IMR-90 (cell line): ENCODE data around the gene PACSIN3. TPM values are rescaled to one million over a fixed set of nuclear protein-coding genes. Genes with fewer than 3 reads are reported as not detected.

ENCODE experiments used
- ATAC-seq: fragments of 200-7000 bp; cut with Tn5 transposase; 2 replicates; pipeline ENCODE4 v1.9.1; 2020; ENCODE audit warnings: low read depth, mild to moderate bottlenecking, moderate library complexity
- BruUV-seq: library from RNA; stranded (reverse); fragments of 400-500 nt; replicated peaks from 2 replicates; lab custom pipeline; 2021; lab: Mats Ljungman, UMichigan
- CTCF ChIA-PET: fragments of 300-600 bp; formaldehyde crosslinking; extraction: SDS; loops from one replicate; lab custom pipeline; 2021; ENCODE audit warnings: antibody characterized with exemption; lab: Yijun Ruan, JAX
- POLR2A ChIA-PET: fragments of 300-600 bp; sonication (Branson Sonifier 250); formaldehyde crosslinking; loops from one replicate; lab custom pipeline; 2022; ENCODE audit warnings: antibody characterized with exemption; ENCODE audit not compliant: unreplicated experiment; lab: Charles Lee
- DNase-seq: peaks from one replicate; pipeline ENCODE4 v3.0.0; 2013
- H2AFZ ChIP-seq: replicated peaks from 2 replicates; pipeline ENCODE3; 2013; ENCODE audit warnings: low read length, mild to moderate bottlenecking; ENCODE audit not compliant: poor library complexity
- H2AK5ac ChIP-seq: 2 replicates; pipeline ENCODE4 v1.6.1; 2013; ENCODE audit warnings: low read depth, low read length, inconsistent platforms
- H2AK9ac ChIP-seq: replicated peaks from 2 replicates; pipeline ENCODE3; 2013; ENCODE audit warnings: mild to moderate bottlenecking, low read depth, low read length, moderate library complexity; ENCODE audit not compliant: poor library complexity
- H2BK120ac ChIP-seq: 2 replicates; pipeline ENCODE4 v1.6.1; 2013; ENCODE audit warnings: low read depth, low read length, inconsistent platforms
- H2BK15ac ChIP-seq: 3 replicates; pipeline ENCODE4 v1.6.1; 2013; ENCODE audit warnings: low read depth, low read length, inconsistent platforms
- H2BK20ac ChIP-seq: 2 replicates; pipeline ENCODE4 v1.6.1; 2013; ENCODE audit warnings: low read depth, mild to moderate bottlenecking, inconsistent platforms, low read length, moderate library complexity
- H2BK5ac ChIP-seq: 2 replicates; pipeline ENCODE4 v1.6.1; 2013; ENCODE audit warnings: mild to moderate bottlenecking, low read depth, low read length, inconsistent platforms; ENCODE audit not compliant: poor library complexity, severe bottlenecking
- H3K14ac ChIP-seq: replicated peaks from 2 replicates; pipeline ENCODE4 v1.6.1; 2013; ENCODE audit warnings: low read depth, low read length, inconsistent platforms
- H3K18ac ChIP-seq: 2 replicates; pipeline ENCODE4 v1.6.1; 2013; ENCODE audit warnings: low read depth, low read length, control low read depth
- H3K23ac ChIP-seq: 2 replicates; pipeline ENCODE4 v1.6.1; 2013; ENCODE audit warnings: low read depth, low read length, inconsistent platforms
- H3K27ac ChIP-seq: 2 replicates; pipeline ENCODE4 v1.5.1; 2013; ENCODE audit warnings: mild to moderate bottlenecking, control low read depth, low read length; ENCODE audit not compliant: insufficient read depth
- H3K27me3 ChIP-seq: 2 replicates; pipeline ENCODE4 v1.6.1; 2013; ENCODE audit warnings: low read length; ENCODE audit not compliant: control insufficient read depth, insufficient read depth
- H3K36me3 ChIP-seq: 2 replicates; pipeline ENCODE4 v1.6.1; 2013; ENCODE audit warnings: low read length, mixed read lengths; ENCODE audit not compliant: control insufficient read depth, insufficient read depth
- H3K4ac ChIP-seq: 2 replicates; pipeline ENCODE4 v1.6.1; 2013; ENCODE audit warnings: low read depth, low read length, inconsistent platforms
- H3K4me1 ChIP-seq: 2 replicates; pipeline ENCODE4 v1.6.1; 2013; ENCODE audit warnings: low read length, mixed read lengths; ENCODE audit not compliant: control insufficient read depth, insufficient read depth
- H3K4me2 ChIP-seq: 2 replicates; pipeline ENCODE4 v1.6.1; 2013; ENCODE audit warnings: low read depth, mild to moderate bottlenecking, control low read depth, low read length, moderate library complexity
- H3K4me3 ChIP-seq: 2 replicates; pipeline ENCODE4 v1.5.1; 2013; ENCODE audit warnings: low read depth, mild to moderate bottlenecking, control low read depth, low read length, moderate library complexity; ENCODE audit not compliant: insufficient read depth
- H3K56ac ChIP-seq: 2 replicates; pipeline ENCODE4 v1.6.1; 2013; ENCODE audit warnings: low read length, inconsistent platforms; ENCODE audit not compliant: insufficient read depth; ENCODE audit errors: extremely low read depth
- H3K79me1 ChIP-seq, 2 experiments: 2 replicates each; pipeline ENCODE4 v1.6.1; 2013; ENCODE audit warnings: low read length in 2 of 2, inconsistent platforms in 1 of 2, low read depth in 1 of 2
- H3K9ac ChIP-seq: 2 replicates; pipeline ENCODE4 v1.6.1; 2013; ENCODE audit warnings: low read depth, low read length, control low read depth
- H3K9me1 ChIP-seq: 2 replicates; pipeline ENCODE4 v1.6.1; 2013; ENCODE audit warnings: low read length, inconsistent platforms; ENCODE audit not compliant: insufficient read depth
- H3K9me3 ChIP-seq: 2 replicates; pipeline ENCODE4 v1.6.1; 2013; ENCODE audit warnings: low read length; ENCODE audit not compliant: control insufficient read depth, insufficient read depth
- H4K20me1 ChIP-seq: 2 replicates; pipeline ENCODE4 v1.6.1; 2013; ENCODE audit warnings: low read length, inconsistent platforms; ENCODE audit not compliant: insufficient read depth
- H4K5ac ChIP-seq: 2 replicates; pipeline ENCODE4 v1.6.1; 2013; ENCODE audit warnings: mild to moderate bottlenecking, low read depth, low read length, control low read depth
- H4K8ac ChIP-seq, 2 experiments: 2 replicates each; pipeline ENCODE4 v1.6.1; 2013; ENCODE audit warnings: low read depth in 2 of 2, low read length in 2 of 2, control low read depth in 1 of 2, inconsistent platforms in 1 of 2
- H4K91ac ChIP-seq: 2 replicates; pipeline ENCODE4 v1.6.1; 2013; ENCODE audit warnings: low read depth, low read length, inconsistent platforms; ENCODE audit not compliant: insufficient read depth
- CHD1 ChIP-seq: IDR thresholded peaks from 2 replicates; pipeline ENCODE4 v1.6.1; 2012; ENCODE audit warnings: low read depth, low read length, improper control_type of control experiment
- USF2 ChIP-seq: fragments of 150-350 bp; IDR thresholded peaks from 2 replicates; pipeline ENCODE4 v1.6.1; 2017; ENCODE audit warnings: mild to moderate bottlenecking, antibody characterized with exemption, low read length, low read depth
- WGBS, 2 experiments: methylation state at CpG; one replicate each; pipeline versions ENCODE4 v1.1.5 to v1.1.7; 2013; ENCODE audit warnings: missing lambda C conversion rate in 2 of 2; ENCODE audit not compliant: insufficient read length in 1 of 2; ENCODE audit errors: extremely low coverage in 2 of 2; 5-methylcytosine and 5-hydroxymethylcytosine counted together
- dilution Hi-C: fragments of 300-500 bp; cut with HindIII; formaldehyde crosslinking; loops from one replicate; pipeline ENCODE4 v1.14.3; 2018; ENCODE audit warnings: low sequenced_read_pairs; ENCODE audit not compliant: unreplicated experiment
- in situ Hi-C: fragments of 300-500 bp; cut with MboI; formaldehyde crosslinking; loops from 3 replicates; pipeline ENCODE4 v1.14.3; 2019; ENCODE audit warnings: low sequenced_read_pairs, inconsistent platforms, mixed read lengths
- intact Hi-C: fragments of 100-400 bp; cut with micrococcal nuclease; formaldehyde crosslinking; loops from 2 replicates; pipeline ENCODE4 v1.10.0; 2022
- polyA plus RNA-seq, 3 experiments: library from polyadenylated mRNA; depleted of rRNA; stranded (reverse); fragments of >200 nt; gene quantifications; 2 replicates each; pipeline ENCODE4 v1.2.3, GENCODE V29; 2012; ENCODE audit warnings: low replicate concordance in 1 of 3
- total RNA-seq: library from RNA; depleted of rRNA; stranded (reverse); fragments of >200 nt; gene quantifications from 2 replicates; pipeline ENCODE4 v1.2.3, GENCODE V29; 2012

Gene PACSIN3
- total and polyA plus RNA-seq, 2 of the 4 experiments (the other 2 are of a cell fraction), result 19.2 to 21.1 TPM

GRCh38 chr11:47171061-47171838 lies 15.0 kb downstream of the PACSIN3 start:
- H3K9ac ChIP-seq, result no peak overlapping the region
- H3K4me2 ChIP-seq, result no peak overlapping the region
- no peak overlapping the region for H3K4ac ChIP-seq
- no peak overlapping the region for H4K5ac ChIP-seq
- no peak overlapping the region for H2BK120ac ChIP-seq
- no peak overlapping the region for H3K18ac ChIP-seq
- BruUV-seq, result no TSS peak
- CTCF ChIA-PET, result no interaction called here
- H2AK5ac ChIP-seq, result no peak overlapping the region
- H3K27ac ChIP-seq, result no peak overlapping the region
- H3K27me3 ChIP-seq, result no peaks in the 10 kb centered on the region
- intact Hi-C loops, result no loop called here
- POLR2A ChIA-PET, result no interaction called here
- peaks cover 23 to 88% of the 10 kb centered on the region in 2 experiments for H3K79me1 ChIP-seq
- 96% methylated on average over 11 of the region's 16 CpGs; no CpG with 5 or more reads in 1 of the 2 experiments for WGBS, 2 experiments
- no peak overlapping the region for H3K23ac ChIP-seq
- H2AK9ac ChIP-seq, result no peak overlapping the region
- H2BK20ac ChIP-seq, result no peak overlapping the region
- peaks cover 67% of the 10 kb centered on the region for H3K36me3 ChIP-seq
- H3K9me1 ChIP-seq, result 0 out of 2 replicates have a peak, but pooled peaks cover 3% of the 10 kb centered on the region
- H3K4me1 ChIP-seq, result peaks cover 3% of the 10 kb centered on the region
- H3K4me3 ChIP-seq, result no peak overlapping the region
- no peak overlapping the region for H3K14ac ChIP-seq
- TF ChIP-seq USF2 (no peak), CHD1 (no peak)
- ATAC-seq (no peak), DNase-seq (no peak)
- H4K8ac ChIP-seq, result no peak overlapping the region
- peaks cover 45% of the 10 kb centered on the region for H4K20me1 ChIP-seq
- no peak overlapping the region for H3K56ac ChIP-seq
- H2BK5ac ChIP-seq, result no peak overlapping the region
- in situ Hi-C loops, result no loop called here
- no peak overlapping the region for H2AFZ ChIP-seq
- no peak overlapping the region for H4K91ac ChIP-seq
- H2BK15ac ChIP-seq, result no peak overlapping the region
- dilution Hi-C loops, result no loop called here
- no peaks in the 10 kb centered on the region for H3K9me3 ChIP-seq
